Uterus (tissue), 2 donors: ENCODE results near the gene SRC.

ENCODE experiments used
- POLR2A ChIP-seq, 2 donors: fragments of 450-650 bp; IDR thresholded peaks; one replicate each; pipeline ENCODE4 v1.6.1; 2016; ENCODE audit warnings: antibody characterized with exemption in 2 of 2, mild to moderate bottlenecking in 1 of 2, moderate library complexity in 1 of 2
- TF ChIP-seq, protein P1 (sequence below), 4 experiments: fragments of 200-600 bp in 2 of 4; fragments of 450-650 bp in 2 of 4; sonication (generic) in 2 of 4; IDR thresholded peaks; one replicate each; pipeline ENCODE4 v1.5.1; 2016 to 2019; ENCODE audit warnings: antibody characterized with exemption in 4 of 4, mild to moderate bottlenecking in 2 of 4, moderate library complexity in 1 of 4

GRCh38 chr20:37401930-37402675 lies 56.2 kb downstream of the SRC start:
- TF ChIP-seq, protein P1, sequence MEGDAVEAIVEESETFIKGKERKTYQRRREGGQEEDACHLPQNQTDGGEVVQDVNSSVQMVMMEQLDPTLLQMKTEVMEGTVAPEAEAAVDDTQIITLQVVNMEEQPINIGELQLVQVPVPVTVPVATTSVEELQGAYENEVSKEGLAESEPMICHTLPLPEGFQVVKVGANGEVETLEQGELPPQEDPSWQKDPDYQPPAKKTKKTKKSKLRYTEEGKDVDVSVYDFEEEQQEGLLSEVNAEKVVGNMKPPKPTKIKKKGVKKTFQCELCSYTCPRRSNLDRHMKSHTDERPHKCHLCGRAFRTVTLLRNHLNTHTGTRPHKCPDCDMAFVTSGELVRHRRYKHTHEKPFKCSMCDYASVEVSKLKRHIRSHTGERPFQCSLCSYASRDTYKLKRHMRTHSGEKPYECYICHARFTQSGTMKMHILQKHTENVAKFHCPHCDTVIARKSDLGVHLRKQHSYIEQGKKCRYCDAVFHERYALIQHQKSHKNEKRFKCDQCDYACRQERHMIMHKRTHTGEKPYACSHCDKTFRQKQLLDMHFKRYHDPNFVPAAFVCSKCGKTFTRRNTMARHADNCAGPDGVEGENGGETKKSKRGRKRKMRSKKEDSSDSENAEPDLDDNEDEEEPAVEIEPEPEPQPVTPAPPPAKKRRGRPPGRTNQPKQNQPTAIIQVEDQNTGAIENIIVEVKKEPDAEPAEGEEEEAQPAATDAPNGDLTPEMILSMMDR (IDR thresholded peaks at IDR 0.05), result no peak
- TF ChIP-seq POLR2A (IDR thresholded peaks at IDR 0.05), result no peak
